HG03469 (cell line): Measurements from ENCODE around the gene DTX1.

Experiments
- ATAC-seq: cut with Tn5 transposase; IDR thresholded peaks from one replicate; pipeline ENCODE4 v1.9.1; 2021; ENCODE audit warnings: mild to moderate bottlenecking, moderate library complexity, moderate number of reproducible peaks; ENCODE audit not compliant: unreplicated experiment

DTX1 gene

DNA sequence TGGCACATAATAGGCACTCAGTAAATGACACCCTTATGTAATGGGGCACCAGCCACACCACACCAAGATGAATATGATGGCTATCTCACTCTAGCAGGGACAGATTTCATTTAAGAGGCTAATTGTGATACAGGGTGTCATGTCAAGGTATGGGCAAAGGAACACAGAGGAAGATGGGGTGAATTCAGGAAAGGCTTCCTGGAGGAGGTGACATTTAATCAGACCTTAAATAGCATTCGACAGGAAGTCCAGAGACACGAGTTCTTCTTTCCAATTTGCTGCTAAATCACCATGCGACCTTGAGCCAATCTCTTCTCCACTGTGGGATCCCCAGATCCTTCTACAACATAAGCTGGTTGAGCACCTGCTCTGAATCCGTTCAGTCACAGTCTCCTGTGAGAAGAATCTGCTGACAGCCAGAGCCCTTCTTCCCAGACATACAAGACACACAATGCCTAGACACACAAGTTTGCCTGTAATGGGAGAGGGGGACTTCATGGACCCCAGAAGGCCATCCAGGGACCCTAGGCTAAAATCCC is 1.5 kb upstream of the DTX1 start:
- no peak for ATAC-seq

DNA sequence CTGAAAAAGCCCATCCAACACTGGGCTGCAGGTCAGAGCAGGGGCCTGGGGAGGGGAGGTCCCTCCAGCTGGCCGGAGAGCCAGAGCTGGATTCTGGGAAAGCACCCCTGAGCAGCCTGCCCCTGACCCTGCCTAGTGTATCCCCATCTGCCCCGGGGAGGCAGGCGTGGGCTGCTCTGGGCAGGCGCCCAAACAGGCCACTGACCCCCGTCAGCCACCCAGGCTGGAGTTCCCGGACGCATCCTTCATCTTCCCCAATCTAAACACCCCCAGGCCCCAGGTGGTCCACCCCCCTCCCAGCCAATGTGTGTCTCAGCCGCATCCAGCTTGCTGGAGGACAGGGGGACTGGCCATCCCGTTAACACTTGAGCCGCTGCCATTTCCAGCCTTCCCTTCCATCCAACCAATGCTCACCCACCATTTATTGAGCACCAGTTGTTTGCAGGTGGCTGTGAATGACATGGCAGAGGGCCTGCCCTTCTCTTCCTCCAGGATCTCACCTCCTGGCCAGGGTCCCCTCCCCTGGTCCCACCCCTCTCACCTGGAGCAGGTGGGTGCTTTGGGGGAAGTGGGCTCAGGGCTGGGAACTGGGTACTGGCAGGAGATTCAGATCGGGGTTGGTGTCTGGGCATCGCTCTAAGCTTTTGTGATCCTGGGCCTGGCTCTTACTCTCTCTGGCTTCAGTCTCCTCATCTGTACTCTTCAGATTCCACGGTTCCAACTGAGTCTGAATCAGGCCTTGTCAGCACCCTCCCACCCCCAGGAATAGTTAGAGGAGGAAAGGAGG is 743 bp upstream of the DTX1 start:
- no peak for ATAC-seq

DNA sequence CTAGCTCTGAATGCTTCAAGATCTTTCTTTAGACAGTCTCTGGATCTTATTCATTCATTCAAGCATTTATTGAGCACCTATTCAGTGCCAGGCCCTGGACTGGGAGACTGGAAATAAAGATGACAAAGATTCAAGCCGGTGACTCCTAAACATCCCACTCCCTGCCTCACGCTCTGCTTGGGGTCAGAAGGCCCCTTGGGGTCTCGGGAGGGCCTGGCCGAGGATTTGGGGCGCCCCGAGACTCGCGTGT is 224 bp upstream of the DTX1 start:
- ATAC-seq = no peak

- no peak for ATAC-seq
These were observed 1.3 kb downstream of the DTX1 start for GRCh38 chr12:113057565-113058485.

- no peak for ATAC-seq
These were observed 2.0 kb downstream of the DTX1 start for GRCh38 chr12:113058553-113058952.

DNA sequence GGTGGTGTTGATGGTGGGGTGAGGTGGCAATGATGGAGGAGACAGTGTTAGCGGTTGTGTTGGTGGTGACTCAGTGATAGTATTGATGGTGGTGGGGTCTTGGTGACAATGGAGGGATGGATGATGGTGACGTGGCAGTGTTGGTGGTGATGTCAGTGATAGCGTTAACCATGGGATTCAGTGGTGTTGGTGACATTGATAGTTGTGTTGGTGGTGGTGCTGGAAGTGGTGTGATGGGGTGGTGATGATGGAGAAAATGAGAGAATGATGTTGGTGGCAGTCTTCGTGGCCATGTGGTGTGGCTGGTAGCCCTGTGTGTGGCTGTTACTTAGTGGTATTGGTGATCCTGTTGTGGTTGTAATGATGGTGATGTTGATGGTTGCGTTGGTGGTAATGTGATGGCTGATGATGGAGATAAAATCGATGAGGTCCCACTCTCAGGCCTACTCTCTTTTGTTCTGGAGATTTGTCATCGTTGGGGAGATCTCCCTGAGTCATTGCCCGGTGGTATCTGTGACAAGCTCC is 2.6 kb downstream of the DTX1 start:
- ATAC-seq = no peak

GRCh38 chr12:113060336-113060960 is 3.9 kb downstream of the DTX1 start:
- no peak for ATAC-seq

GRCh38 chr12:113061061-113061694 is 4.6 kb downstream of the DTX1 start:
- no peak for ATAC-seq

DNA sequence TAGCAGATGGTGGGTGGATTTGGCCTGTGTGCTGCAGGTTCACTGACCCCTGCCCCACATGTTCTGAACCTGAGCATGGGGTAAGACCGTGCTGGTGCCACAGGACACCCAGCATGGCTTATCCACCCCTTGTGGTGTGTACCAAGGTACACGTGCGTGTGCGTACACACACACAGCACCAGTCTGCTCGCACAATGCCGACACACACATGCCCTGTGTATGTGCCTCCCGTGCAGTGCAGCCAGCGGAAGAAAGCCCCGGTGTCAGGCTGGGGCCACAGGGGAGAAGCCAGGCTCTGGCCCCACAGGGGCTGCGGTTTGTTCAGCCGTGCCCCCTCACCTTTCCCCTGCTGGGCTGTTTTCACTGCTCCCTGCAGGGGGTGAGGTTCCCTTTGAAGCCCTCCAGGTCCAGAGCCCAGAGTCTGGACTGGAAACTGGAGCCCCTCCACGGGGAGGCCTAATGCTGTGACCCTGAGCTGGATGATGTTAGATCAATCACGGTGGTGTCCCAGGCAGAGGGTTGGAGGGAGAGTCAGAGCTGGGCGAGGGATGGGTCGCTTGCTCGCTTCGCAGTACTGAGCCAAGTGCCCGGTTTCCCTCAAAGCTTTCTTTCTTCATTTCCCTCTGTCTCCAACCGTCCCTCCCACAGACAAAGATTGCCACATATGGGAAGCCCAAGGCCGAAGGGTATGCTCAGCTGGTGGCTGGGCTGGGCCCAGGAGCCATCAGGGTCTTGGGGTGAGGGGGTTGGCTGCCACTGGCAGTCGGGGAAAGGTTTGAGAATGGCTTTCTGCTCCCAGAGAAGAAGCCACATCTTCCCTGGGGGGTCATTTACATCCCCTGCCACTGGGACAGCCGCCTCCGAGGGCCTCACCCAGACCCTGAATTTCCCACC is 6.2 kb downstream of the DTX1 start:
- no peak for ATAC-seq

DNA sequence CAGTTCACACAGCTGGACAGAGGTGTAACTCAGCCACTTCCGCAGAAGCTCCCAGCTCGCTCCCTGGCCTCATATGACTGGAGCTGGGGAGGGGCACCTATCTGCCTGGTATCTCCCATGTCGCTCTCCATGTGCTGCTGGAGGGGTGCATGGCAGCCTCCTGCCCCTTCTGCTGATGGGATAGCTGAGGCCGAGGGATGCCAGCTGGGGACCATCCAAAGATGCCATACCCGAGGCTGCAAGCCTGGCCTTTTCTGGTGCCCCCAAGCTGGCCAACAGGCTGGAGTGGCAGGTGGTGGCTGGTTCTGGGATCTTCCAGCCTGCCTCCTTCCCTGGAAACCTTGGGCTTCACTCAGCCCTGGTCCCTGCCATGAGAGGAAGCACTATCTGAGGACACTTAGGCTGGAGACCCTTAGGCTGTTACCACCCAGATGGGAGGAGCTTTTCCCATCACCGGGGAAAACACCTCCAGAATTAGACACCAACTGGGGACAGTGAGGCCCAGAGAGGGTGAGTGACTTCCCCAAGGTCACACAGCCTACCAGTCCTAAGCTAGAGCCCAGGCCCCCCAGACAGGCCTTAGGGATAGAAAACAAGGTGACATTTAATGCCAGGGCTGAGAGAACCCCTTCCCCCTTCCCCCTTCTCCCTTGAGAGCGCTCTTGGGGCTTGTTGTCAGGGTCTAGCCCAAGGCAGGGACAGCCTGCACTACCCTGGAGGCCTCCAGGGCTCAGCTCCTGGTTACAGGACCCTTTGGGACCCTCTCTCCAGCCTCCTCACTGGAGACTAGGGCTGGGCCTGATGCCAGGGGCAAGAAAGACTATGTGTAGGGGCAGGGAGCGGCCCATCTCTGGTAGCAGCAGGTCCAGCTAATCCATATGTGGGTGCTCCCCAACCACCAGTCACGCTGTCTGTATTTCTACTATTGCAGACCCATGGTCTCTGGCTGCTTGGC is 7.1 kb downstream of the DTX1 start:
- no peak for ATAC-seq

DNA sequence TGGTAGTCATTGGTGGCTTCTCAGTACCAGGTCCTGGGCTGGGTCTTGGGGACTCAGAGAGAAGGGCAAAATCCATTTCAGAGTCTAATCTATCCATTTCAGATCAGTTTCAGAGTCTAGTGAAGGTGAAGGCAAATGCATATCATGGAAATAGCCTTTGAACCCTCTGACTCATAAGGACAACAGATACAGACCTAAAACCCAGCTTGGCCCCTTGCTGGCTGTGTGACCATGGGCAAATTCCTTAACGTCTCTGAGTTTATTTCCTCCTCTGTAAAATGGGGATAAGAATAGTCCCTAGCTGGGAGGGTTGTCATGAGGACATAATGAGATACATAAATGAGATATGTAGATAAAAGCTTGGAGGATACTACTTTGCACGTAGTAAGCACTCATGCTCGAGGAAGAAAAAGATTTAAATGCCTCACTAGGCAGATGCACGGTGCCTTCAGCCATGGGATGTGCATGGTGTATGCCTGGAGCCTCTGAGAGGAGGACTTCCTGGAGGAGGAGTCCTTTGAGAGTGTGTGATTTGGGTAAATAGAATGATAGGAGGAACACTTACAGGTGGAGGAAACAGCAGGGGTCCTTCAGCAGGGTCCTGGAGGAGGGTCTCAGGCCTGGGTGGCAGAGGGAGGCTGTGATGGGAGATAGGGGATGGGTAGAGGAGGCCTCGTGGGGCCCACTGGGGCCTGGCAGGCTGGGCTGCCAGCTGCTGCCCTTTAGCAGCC is 8.0 kb downstream of the DTX1 start:
- ATAC-seq = no peak

DNA sequence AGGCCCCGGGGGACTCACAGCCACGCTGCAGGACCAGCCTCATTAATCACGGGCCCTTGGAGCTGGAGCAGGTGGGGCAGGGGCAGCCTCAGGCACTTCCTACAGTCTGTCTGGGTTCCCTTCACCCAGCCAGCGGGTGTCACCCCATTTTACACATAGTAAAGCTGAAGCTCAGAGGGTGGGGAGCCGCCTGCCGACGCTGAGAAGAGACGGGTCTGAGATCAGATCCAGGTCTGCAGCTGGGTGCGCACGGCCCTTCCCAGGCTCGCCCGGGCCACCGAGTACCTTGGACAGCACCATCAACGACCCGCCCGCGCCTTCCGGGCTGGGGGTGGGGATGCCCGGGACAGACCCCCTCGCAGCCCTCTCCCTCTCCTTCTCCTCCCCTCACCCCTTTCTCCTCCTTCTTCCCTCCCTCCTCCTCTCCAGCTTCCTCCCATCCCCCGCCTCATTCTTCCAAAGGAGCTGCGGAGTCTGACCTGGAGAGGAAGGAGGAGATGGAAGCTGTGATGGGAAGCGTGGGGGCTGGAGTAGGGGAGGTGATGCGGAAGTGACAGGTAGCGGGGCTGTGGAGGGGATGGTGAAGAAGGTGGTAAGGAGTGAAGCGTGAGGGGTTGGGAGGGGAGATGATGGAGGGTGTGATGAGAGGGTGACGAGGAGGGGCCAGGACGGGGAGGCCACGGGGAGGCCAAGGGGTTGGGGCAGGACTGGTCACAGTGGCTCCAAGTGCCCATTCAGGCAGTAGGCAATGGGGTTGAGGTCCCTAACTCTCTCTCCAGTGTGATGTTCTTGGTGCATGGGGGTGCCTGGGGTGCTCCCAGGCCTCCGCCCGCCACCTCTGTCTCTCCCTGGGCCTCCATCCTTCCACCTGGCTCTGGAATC is 8.8 kb downstream of the DTX1 start:
- ATAC-seq = no peak

DNA sequence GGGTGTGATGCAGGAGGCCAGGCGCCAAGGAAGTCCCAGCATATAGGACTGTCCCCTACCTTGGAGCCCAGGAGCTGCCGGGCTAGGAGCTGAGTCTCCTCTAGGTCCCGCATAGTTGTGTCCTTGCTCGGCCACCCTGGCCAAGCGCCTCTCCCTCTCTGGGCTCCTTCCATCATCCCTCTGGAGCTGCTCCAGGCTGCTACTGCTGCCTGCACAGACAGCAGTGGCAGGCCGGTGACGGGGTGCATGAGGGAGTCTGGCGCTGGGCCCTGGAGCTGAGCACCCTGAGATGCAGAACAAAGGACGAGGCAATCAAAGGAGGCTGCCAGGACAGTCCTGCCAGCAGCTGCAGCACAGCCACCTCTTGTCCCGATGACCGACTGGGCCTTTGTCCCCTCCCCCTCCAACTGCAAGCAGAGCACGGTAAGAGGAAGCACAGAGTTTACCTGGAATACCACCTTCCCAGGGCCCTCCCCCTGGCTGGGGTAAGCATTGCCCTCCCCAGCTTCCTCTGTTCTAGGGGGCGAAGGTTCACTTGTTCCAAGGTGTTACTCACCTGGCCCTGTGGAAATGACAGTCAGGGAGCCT is 10.4 kb downstream of the DTX1 start:
- no peak for ATAC-seq

DNA sequence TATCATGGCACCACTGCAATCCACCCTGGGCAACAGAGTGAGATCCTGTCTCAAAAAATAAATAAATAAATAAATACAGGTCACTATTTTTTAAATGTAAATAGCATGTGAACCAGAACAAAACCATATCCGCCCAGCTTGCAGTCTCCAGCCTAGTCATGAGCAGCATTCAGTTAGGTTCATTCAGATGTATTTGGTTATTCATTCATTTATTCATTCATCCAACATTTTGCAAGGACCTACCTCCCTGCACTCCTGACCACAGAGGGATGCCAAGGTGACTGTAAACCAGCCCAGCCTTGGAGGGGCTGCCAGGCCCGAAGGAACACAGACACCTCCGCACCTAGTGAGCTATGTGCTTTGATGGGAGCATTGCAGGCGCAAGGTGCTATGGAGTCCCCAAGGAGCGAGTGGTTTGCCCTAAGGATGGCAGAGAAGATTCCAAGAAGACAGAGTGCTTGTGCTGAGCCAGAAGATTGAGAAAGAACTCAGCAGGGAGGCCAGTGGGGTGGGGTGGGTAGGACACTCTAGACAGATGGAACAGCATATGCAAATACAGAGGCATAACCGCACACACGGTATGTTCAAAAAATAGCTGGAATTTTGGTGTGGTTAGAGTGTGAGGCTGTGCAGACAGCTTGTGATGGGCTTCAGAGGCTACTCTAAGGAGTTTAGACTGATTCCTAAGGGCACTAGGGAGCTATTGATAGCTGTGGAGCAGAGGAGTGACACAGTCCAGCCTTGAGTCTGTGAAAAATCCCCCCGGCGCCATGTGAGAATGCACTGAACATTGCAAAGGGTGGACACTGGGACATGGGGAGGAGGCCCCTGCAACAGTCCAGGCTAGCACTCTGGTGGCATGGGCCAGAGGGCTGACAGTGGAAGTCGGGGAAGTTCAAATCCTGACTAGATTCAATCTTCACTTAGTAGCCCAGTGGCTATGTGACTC is 11.7 kb downstream of the DTX1 start:
- ATAC-seq = no peak

- no peak for ATAC-seq
These were observed 12.6 kb downstream of the DTX1 start for GRCh38 chr12:113069149-113069548.

- no peak for ATAC-seq
These were observed 13.2 kb downstream of the DTX1 start for GRCh38 chr12:113069751-113070116.
